BLaER1 treated with 17β-estradiol and CSF1 and Interleukin-3, amounts not matched to agents 10 nM and 100 nM (cell line): Measurements from ENCODE around the gene CCDC106.

Experiments
- H3K27ac ChIP-seq, 11 experiments: shearing (Covaris generic); formaldehyde crosslinking; 2 replicates each; pipeline ENCODE4 v1.8.1; 2022
- H3K27me3 ChIP-seq, 11 experiments: shearing (Covaris generic); formaldehyde crosslinking; 2 replicates each; pipeline ENCODE4 v1.8.1; 2022
- H3K36me3 ChIP-seq, 11 experiments: shearing (Covaris generic); formaldehyde crosslinking; 2 replicates each; pipeline ENCODE4 v1.8.1; 2022
- H3K4me1 ChIP-seq, 10 experiments: shearing (Covaris generic); formaldehyde crosslinking; 2 replicates each; pipeline ENCODE4 v1.8.1; 2022
- H3K4me2 ChIP-seq, 11 experiments: shearing (Covaris generic); formaldehyde crosslinking; 2 replicates each; pipeline ENCODE4 v1.8.1; 2022
- H3K4me3 ChIP-seq, 10 experiments: shearing (Covaris generic); formaldehyde crosslinking; 2 replicates each; pipeline ENCODE4 v1.8.1; 2022
- H3K9ac ChIP-seq, 11 experiments: shearing (Covaris generic); formaldehyde crosslinking; 2 replicates each; pipeline ENCODE4 v1.8.1; 2022
- H3K9me3 ChIP-seq, 11 experiments: shearing (Covaris generic); formaldehyde crosslinking; replicated peaks in 1 of 11; 2 replicates each; pipeline ENCODE4 v1.8.1; 2022
- H4K20me1 ChIP-seq, 11 experiments: shearing (Covaris generic); formaldehyde crosslinking; 2 replicates each; pipeline ENCODE4 v1.8.1; 2022
- Cebpa-rat ChIP-seq, 11 experiments: shearing (Covaris generic); IDR thresholded peaks; 2 replicates each; pipeline ENCODE4 v1.8.1; 2022

The CCDC106 gene

DNA sequence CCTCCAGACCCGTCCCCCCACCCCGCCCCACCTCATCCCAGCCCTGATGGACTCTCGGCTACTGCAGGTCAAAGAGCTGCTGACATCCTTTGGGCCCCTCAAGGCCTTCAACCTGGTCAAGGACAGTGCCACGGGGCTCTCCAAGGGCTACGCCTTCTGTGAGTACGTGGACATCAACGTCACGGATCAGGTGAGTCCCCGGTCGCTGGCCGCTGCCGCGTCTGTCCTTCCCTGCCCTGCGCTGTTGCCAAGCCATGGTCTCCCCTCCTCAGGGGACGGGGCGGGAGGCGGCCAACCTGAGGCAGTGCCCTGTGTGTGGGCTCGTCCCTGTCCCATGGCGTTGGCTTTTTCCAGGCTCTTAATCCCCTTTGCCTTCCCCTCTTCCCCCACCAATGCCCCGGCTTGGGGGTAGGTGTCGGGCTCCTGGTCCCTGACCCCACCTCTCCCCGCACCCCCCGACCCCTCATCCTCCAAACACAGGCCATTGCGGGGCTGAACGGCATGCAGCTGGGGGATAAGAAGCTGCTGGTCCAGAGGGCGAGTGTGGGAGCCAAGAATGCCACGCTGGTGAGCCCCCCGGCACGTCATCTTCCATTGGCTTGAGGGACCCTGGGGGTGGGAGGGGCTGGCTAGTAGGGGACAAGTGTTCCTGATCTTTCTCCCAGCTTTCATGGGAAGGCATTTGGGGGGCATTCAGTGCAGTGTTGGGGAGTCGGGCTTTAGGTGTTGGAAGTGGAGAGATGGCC is 20.8 kb downstream of the CCDC106 start:
- H3K9ac ChIP-seq: no peak overlapping the region
- H3K36me3 ChIP-seq: peaks cover 85 to 100% (median 97%) of the 10 kb centered on the region in 11 experiments
- no peak overlapping the region for H3K4me2 ChIP-seq
- H3K4me1 ChIP-seq: peaks cover 13 to 38% (median 35%) of the 10 kb centered on the region in 10 experiments; a peak in 19 of 20 replicates
- no peak overlapping the region for H3K4me3 ChIP-seq
- no peak for TF ChIP-seq Cebpa-rat (IDR thresholded peaks at IDR 0.05)
- no peaks in the 10 kb centered on the region for H3K27me3 ChIP-seq
- H3K27ac ChIP-seq: no peak overlapping the region
- peaks cover 98 to 100% (median 100%) of the 10 kb centered on the region in 11 experiments for H4K20me1 ChIP-seq
- H3K9me3 ChIP-seq: no peaks in the 10 kb centered on the region

DNA sequence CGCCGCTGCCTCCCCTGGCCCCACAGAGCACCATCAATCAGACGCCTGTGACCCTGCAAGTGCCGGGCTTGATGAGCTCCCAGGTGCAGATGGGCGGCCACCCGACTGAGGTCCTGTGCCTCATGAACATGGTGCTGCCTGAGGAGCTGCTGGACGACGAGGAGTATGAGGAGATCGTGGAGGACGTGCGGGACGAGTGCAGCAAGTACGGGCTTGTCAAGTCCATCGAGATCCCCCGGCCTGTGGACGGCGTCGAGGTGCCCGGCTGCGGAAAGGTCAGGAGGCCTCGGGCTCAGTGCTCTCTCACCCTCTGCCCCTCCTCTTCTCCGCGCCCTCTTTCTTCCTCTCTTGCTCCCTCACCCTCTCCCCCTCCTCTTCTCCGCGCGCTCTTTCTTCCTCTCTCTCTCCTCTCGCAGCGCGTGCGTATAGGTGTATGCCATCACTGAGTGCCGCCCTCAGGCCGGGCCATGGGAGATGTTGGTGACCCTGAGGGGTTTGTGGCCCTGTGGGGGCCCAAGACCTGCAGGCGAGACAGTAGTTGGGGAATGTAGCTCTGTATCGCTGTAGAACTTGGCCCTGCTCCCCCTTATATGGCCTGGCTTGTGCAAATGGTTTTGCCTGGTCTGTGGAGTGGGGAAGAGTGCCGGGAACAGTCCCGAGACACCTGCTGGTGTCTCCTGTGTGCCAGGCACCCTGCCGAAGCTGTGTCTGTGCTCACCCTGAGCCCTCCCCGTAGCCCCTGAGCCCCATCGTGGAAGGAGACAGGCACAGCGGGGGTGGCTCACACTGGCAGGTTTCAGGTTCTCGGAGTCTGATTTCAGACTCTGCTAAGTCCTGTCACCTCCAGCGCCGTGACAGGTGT is 21.6 kb downstream of the CCDC106 start:
- Histone ChIP-seq H3K9me3 (no peaks in the 10 kb centered on the region), H3K4me2 (0 out of 22 replicates have a peak overlapping the region, but pooled peaks of 1 of the 11 experiments have one; percentile 9), H3K27me3 (no peaks in the 10 kb centered on the region), H3K36me3 (peaks cover 76 to 97% (median 94%) of the 10 kb centered on the region in 11 experiments), H3K9ac (no peak overlapping the region), H3K27ac (no peak overlapping the region), H3K4me1 (peaks cover 18 to 43% (median 39%) of the 10 kb centered on the region in 10 experiments; a peak in 19 of 20 replicates), H3K4me3 (no peak overlapping the region), H4K20me1 (peaks cover 91 to 98% (median 97%) of the 10 kb centered on the region in 11 experiments)
- no peak for TF ChIP-seq Cebpa-rat (IDR thresholded peaks at IDR 0.05)

- Histone ChIP-seq H3K27me3 (no peaks in the 10 kb centered on the region), H3K36me3 (peaks cover 69 to 90% (median 87%) of the 10 kb centered on the region in 11 experiments), H3K27ac (no peak overlapping the region), H3K4me2 (peak overlapping the region in 6 of 11 experiments; percentile 6 to 59 (median 10); a peak in 6 of 22 replicates), H3K4me1 (peaks cover 18 to 44% (median 39%) of the 10 kb centered on the region in 10 experiments; a peak in 19 of 20 replicates), H3K4me3 (no peak overlapping the region), H4K20me1 (peaks cover 83 to 96% (median 90%) of the 10 kb centered on the region in 11 experiments), H3K9me3 (no peaks in the 10 kb centered on the region), H3K9ac (no peak overlapping the region)
- no peak for TF ChIP-seq Cebpa-rat (IDR thresholded peaks at IDR 0.05)
Observed at GRCh38 chr19:55670280-55671053, 22.5 kb downstream of the CCDC106 start.

- peaks cover 18 to 47% (median 43%) of the 10 kb centered on the region in 10 experiments; a peak in 19 of 20 replicates for H3K4me1 ChIP-seq
- no peak overlapping the region for H3K27ac ChIP-seq
- no peak overlapping the region for H3K4me3 ChIP-seq
- H3K9me3 ChIP-seq: no peaks in the 10 kb centered on the region
- no peaks in the 10 kb centered on the region for H3K27me3 ChIP-seq
- H4K20me1 ChIP-seq: peaks cover 78 to 96% (median 86%) of the 10 kb centered on the region in 11 experiments
- H3K4me2 ChIP-seq: peak overlapping the region in 6 of 11 experiments; percentile 6 to 74 (median 16); a peak in 6 of 22 replicates
- TF ChIP-seq Cebpa-rat (IDR thresholded peaks at IDR 0.05): no peak
- H3K9ac ChIP-seq: 0 out of 22 replicates have a peak overlapping the region, but pooled peaks of 1 of the 11 experiments have one; percentile 26
- peaks cover 64 to 85% (median 81%) of the 10 kb centered on the region in 11 experiments for H3K36me3 ChIP-seq
Observed at GRCh38 chr19:55671054-55671378, 23.0 kb downstream of the CCDC106 start.

- H3K36me3 ChIP-seq: peaks cover 50 to 79% (median 69%) of the 10 kb centered on the region in 11 experiments
- H3K9ac ChIP-seq: peak overlapping the region in 5 of 11 experiments; percentile 5 to 50 (median 25); a peak in 6 of 22 replicates
- H3K27me3 ChIP-seq: no peaks in the 10 kb centered on the region
- H3K4me2 ChIP-seq: peak overlapping the region in 10 of 11 experiments; percentile 9 to 74 (median 52); a peak in 19 of 22 replicates
- peaks cover 30 to 61% (median 57%) of the 10 kb centered on the region in 10 experiments for H3K4me1 ChIP-seq
- peaks cover 64 to 96% (median 85%) of the 10 kb centered on the region in 11 experiments for H4K20me1 ChIP-seq
- H3K27ac ChIP-seq: peak overlapping the region in 2 of 11 experiments; percentile 3 to 21; a peak in 1 of 22 replicates
- no peak for TF ChIP-seq Cebpa-rat (IDR thresholded peaks at IDR 0.05)
- no peaks in the 10 kb centered on the region for H3K9me3 ChIP-seq
- H3K4me3 ChIP-seq: no peak overlapping the region
Observed at GRCh38 chr19:55672418-55672817, 24.4 kb downstream of the CCDC106 start.

DNA sequence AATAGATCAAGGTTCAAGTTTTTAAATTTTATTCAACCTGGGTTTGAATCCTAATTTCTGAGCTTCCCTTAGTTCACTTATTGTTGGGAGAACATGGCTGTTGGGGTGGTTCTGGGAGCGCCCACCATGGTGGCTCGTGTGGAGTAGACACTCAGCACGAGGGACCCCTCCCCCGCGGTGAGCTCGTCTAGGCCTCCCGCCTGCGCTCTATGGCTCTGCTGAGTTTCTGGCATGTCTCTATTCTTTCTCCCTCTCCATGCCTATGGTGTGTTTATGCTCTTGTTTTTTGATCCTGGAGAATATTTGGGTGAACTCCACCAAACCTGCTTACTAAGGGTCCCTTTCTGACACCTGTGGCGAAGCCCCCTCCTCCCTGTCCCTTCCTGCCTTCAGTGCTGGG is 25.5 kb downstream of the CCDC106 start:
- Histone ChIP-seq H3K4me3 (no peak overlapping the region), H3K9ac (peak overlapping the region in 6 of 11 experiments; percentile 17 to 50 (median 32); a peak in 7 of 22 replicates), H3K36me3 (peaks cover 41 to 70% (median 59%) of the 10 kb centered on the region in 11 experiments), H4K20me1 (peaks cover 56 to 96% (median 83%) of the 10 kb centered on the region in 11 experiments), H3K4me2 (peak overlapping the region in 4 of 11 experiments; percentile 25 to 74 (median 62); a peak in 4 of 22 replicates), H3K9me3 (no peaks in the 10 kb centered on the region), H3K27ac (peak overlapping the region in 4 of 11 experiments; percentile 0 to 25 (median 20); a peak in 4 of 22 replicates), H3K27me3 (no peaks in the 10 kb centered on the region), H3K4me1 (peaks cover 38 to 71% (median 67%) of the 10 kb centered on the region in 10 experiments)
- TF ChIP-seq Cebpa-rat (IDR thresholded peaks at IDR 0.05): no peak

- H3K9ac ChIP-seq: peak overlapping the region in 5 of 11 experiments; percentile 17 to 39 (median 31); a peak in 6 of 22 replicates
- TF ChIP-seq Cebpa-rat (IDR thresholded peaks at IDR 0.05): no peak
- H4K20me1 ChIP-seq: peaks cover 51 to 96% (median 83%) of the 10 kb centered on the region in 11 experiments
- peaks cover 43 to 75% (median 71%) of the 10 kb centered on the region in 10 experiments for H3K4me1 ChIP-seq
- no peak overlapping the region for H3K4me3 ChIP-seq
- H3K36me3 ChIP-seq: peaks cover 41 to 70% (median 59%) of the 10 kb centered on the region in 11 experiments
- H3K9me3 ChIP-seq: no peaks in the 10 kb centered on the region
- H3K27me3 ChIP-seq: no peaks in the 10 kb centered on the region
- H3K27ac ChIP-seq: peak overlapping the region in 3 of 11 experiments; percentile 18 to 25 (median 21); a peak in 2 of 22 replicates
- H3K4me2 ChIP-seq: peak overlapping the region in 4 of 11 experiments; percentile 59 to 92 (median 78); a peak in 5 of 22 replicates
Observed at GRCh38 chr19:55673889-55674288, 25.9 kb downstream of the CCDC106 start.

- peaks cover 48 to 81% (median 77%) of the 10 kb centered on the region in 10 experiments for H3K4me1 ChIP-seq
- H3K9me3 ChIP-seq: no peaks in the 10 kb centered on the region
- no peak for TF ChIP-seq Cebpa-rat (IDR thresholded peaks at IDR 0.05)
- peak overlapping the region; percentile 79 to 98 (median 92) for H3K4me3 ChIP-seq
- H3K27ac ChIP-seq: peak overlapping the region; percentile 47 to 98 (median 94)
- H3K36me3 ChIP-seq: peaks cover 41 to 70% (median 59%) of the 10 kb centered on the region in 11 experiments
- no peaks in the 10 kb centered on the region for H3K27me3 ChIP-seq
- peak overlapping the region; percentile 93 to 98 (median 97) for H3K9ac ChIP-seq
- H3K4me2 ChIP-seq: peak overlapping the region; percentile 68 to 97 (median 90)
- peaks cover 48 to 96% (median 83%) of the 10 kb centered on the region in 11 experiments for H4K20me1 ChIP-seq
Observed at GRCh38 chr19:55674459-55674840, 26.4 kb downstream of the CCDC106 start.
